CD4-positive, alpha-beta T cell (primary cell): Measurements from ENCODE around the gene ZSCAN23. TPM values are rescaled to one million over a fixed set of nuclear protein-coding genes. Genes with fewer than 3 reads are reported as not detected.

Experiments used
- ATAC-seq: fragments of 200-7000 bp; cut with Tn5 transposase; one replicate; pipeline ENCODE4 v1.10.0; 2022; ENCODE audit warnings: mild to moderate bottlenecking; ENCODE audit not compliant: poor library complexity
- CTCF ChIA-PET: fragments of 350-600 bp; sonication (Branson Sonifier 250); formaldehyde crosslinking; loops from one replicate; lab custom pipeline; 2021; ENCODE audit warnings: antibody characterized with exemption, inconsistent platforms; lab: Charles Lee
- POLR2A ChIA-PET: fragments of 350-600 bp; sonication (Branson Sonifier 250); formaldehyde crosslinking; loops from one replicate; lab custom pipeline; 2021; ENCODE audit warnings: antibody characterized with exemption, inconsistent platforms; lab: Charles Lee
- DNase-seq, 14 experiments: peaks; one replicate each; pipeline ENCODE4 v3.0.0-alpha.2; 2013 to 2020; ENCODE audit warnings: mixed read lengths in 2 of 14
- H3K27ac ChIP-seq, 2 donors: one replicate each; pipeline versions ENCODE4 v1.5.1 to v1.7.0; 2013; ENCODE audit warnings: low read length in 2 of 2, low read depth in 1 of 2, mild to moderate bottlenecking in 1 of 2
- H3K27me3 ChIP-seq, 2 experiments: 1 replicate in 1 of 2; 2 replicates in 1 of 2; pipeline versions ENCODE4 v1.6.1 to v1.7.0; 2013; ENCODE audit warnings: low read length in 2 of 2, control low read depth in 1 of 2, mild to moderate bottlenecking in 1 of 2, moderate library complexity in 1 of 2; ENCODE audit not compliant: insufficient read depth in 2 of 2, control insufficient read depth in 1 of 2
- H3K36me3 ChIP-seq: one replicate; pipeline ENCODE4 v1.6.1; 2013; ENCODE audit warnings: low read length, control low read depth; ENCODE audit not compliant: insufficient read depth
- H3K4me1 ChIP-seq: one replicate; pipeline ENCODE4 v1.6.1; 2013; ENCODE audit warnings: low read length, control low read depth; ENCODE audit not compliant: insufficient read depth
- H3K4me3 ChIP-seq: one replicate; pipeline ENCODE4 v1.5.1; 2013; ENCODE audit warnings: mild to moderate bottlenecking, low read length, moderate library complexity
- H3K9me3 ChIP-seq, 2 experiments: 1 replicate in 1 of 2; 2 replicates in 1 of 2; pipeline versions ENCODE4 v1.6.1 to v1.7.0; 2013; ENCODE audit warnings: low read length in 2 of 2, mild to moderate bottlenecking in 2 of 2, control low read depth in 1 of 2, moderate library complexity in 1 of 2; ENCODE audit not compliant: control insufficient read depth in 1 of 2, insufficient read depth in 1 of 2
- H3K27ac Mint-ChIP-seq: one replicate; pipeline ENCODE4 v1.8.0; 2020; ENCODE audit warnings: mixed read lengths
- H3K27me3 Mint-ChIP-seq: one replicate; pipeline ENCODE4 v1.8.0; 2021; ENCODE audit warnings: mixed read lengths
- H3K36me3 Mint-ChIP-seq: one replicate; pipeline ENCODE4 v1.8.0; 2021; ENCODE audit warnings: low read depth, mixed read lengths
- H3K4me1 Mint-ChIP-seq: one replicate; pipeline ENCODE4 v1.8.0; 2021; ENCODE audit warnings: low read depth, mixed read lengths
- H3K4me3 Mint-ChIP-seq: one replicate; pipeline ENCODE4 v1.8.0; 2020; ENCODE audit warnings: mild to moderate bottlenecking, mixed read lengths
- H3K9me3 Mint-ChIP-seq: one replicate; pipeline ENCODE4 v1.8.0; 2020; ENCODE audit warnings: mixed read lengths
- intact Hi-C, 2 experiments: fragments of 100-400 bp; cut with DNase I in 1 of 2; cut with micrococcal nuclease in 1 of 2; formaldehyde crosslinking; loops; one replicate each; pipeline versions ENCODE4 v1.15.1 to v1.9.0; 2023 to 2025; cut with DNase I, micrococcal nuclease
- total RNA-seq, 174 experiments: library from RNA in 2 of 174; stranded (reverse) in 2 of 174; gene quantifications; one replicate each; pipeline ENCODE4 v1.2.3 and lab custom pipeline; 2021 to 2026
- TF ChIP-seq, protein P1 (sequence below): fragments of 200-600 bp; IDR thresholded peaks from one replicate; pipeline ENCODE4 v1.8.0; 2022; ENCODE audit warnings: antibody characterized with exemption, mild to moderate bottlenecking

The ZSCAN23 gene
- total RNA-seq, 2 experiments from 2014 or later = 0.19 to 0.78 TPM

DNA sequence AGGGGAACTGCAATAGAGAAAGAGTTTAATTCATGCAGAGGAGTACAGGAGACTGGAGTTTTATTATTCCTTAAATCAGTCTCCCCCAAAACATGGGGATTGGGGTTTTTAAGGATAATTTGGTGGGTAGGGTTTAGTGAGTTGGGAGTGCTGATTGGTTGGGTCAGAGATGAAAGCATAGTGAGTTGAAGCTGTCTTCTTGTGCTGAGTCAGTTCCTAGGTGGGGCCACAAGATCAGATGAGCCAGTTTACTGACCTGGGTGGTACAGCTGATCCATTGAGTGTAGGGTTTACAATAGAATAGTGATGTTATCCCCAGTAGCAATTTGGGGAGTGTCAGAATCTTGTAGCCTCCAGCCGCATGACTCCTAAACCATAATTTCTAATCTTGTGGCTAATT is 43.2 kb upstream of the ZSCAN23 start:
- Histone ChIP-seq H3K9me3 (peaks cover 0 to 5% of the 10 kb centered on the region in 2 experiments), H3K4me3 (no peak overlapping the region), H3K27ac (no peak overlapping the region), H3K27me3 (peaks cover 25 to 57% of the 10 kb centered on the region in 2 experiments), H3K4me1 (peaks cover 17% of the 10 kb centered on the region), H3K36me3 (no peaks in the 10 kb centered on the region)
- CTCF ChIA-PET = no interaction called here
- Mint-ChIP-seq H3K4me1 (peaks cover 26% of the 10 kb centered on the region), H3K27ac (no peak overlapping the region), H3K4me3 (no peak overlapping the region), H3K27me3 (peaks cover 88% of the 10 kb centered on the region), H3K9me3 (no peaks in the 10 kb centered on the region), H3K36me3 (peaks cover 5% of the 10 kb centered on the region)
- intact Hi-C loops = no loop called here
- POLR2A ChIA-PET = no interaction called here
- TF ChIP-seq, protein P1, sequence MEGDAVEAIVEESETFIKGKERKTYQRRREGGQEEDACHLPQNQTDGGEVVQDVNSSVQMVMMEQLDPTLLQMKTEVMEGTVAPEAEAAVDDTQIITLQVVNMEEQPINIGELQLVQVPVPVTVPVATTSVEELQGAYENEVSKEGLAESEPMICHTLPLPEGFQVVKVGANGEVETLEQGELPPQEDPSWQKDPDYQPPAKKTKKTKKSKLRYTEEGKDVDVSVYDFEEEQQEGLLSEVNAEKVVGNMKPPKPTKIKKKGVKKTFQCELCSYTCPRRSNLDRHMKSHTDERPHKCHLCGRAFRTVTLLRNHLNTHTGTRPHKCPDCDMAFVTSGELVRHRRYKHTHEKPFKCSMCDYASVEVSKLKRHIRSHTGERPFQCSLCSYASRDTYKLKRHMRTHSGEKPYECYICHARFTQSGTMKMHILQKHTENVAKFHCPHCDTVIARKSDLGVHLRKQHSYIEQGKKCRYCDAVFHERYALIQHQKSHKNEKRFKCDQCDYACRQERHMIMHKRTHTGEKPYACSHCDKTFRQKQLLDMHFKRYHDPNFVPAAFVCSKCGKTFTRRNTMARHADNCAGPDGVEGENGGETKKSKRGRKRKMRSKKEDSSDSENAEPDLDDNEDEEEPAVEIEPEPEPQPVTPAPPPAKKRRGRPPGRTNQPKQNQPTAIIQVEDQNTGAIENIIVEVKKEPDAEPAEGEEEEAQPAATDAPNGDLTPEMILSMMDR = no peak
- no peak for ATAC-seq
- DNase-seq = no peak

DNA sequence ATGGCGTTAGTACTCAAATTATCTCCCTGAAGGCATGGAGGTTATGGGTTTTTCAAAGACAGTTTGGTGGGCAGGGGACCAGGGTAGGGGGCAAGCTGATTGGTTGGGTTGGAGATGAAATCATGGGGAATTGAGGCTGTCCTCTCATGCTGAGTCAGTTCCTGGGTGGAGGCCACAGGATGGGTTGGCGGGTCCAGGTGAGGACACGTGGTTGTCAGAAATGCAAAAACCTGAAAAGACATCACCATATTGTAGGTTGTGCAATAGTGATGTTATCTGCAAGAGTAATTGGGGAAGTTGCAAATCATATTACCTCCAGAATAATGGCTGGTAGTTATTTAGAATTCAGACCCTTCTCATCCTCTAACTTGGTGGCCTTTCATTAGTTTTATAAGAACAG is 42.2 kb upstream of the ZSCAN23 start:
- Histone ChIP-seq H3K36me3 (no peaks in the 10 kb centered on the region), H3K9me3 (peaks cover 0 to 5% of the 10 kb centered on the region in 2 experiments), H3K4me1 (peaks cover 15% of the 10 kb centered on the region), H3K4me3 (no peak overlapping the region), H3K27ac (no peak overlapping the region), H3K27me3 (peaks cover 23 to 64% of the 10 kb centered on the region in 2 experiments)
- Mint-ChIP-seq H3K27me3 (peaks cover 92% of the 10 kb centered on the region), H3K27ac (no peak overlapping the region), H3K36me3 (peaks cover 5% of the 10 kb centered on the region), H3K9me3 (no peaks in the 10 kb centered on the region), H3K4me3 (no peak overlapping the region), H3K4me1 (peaks cover 24% of the 10 kb centered on the region)
- TF ChIP-seq, protein P1 = no peak
- intact Hi-C loops = no loop called here
- DNase-seq = no peak
- no peak for ATAC-seq
- POLR2A ChIA-PET = no interaction called here
- CTCF ChIA-PET = no interaction called here

DNA sequence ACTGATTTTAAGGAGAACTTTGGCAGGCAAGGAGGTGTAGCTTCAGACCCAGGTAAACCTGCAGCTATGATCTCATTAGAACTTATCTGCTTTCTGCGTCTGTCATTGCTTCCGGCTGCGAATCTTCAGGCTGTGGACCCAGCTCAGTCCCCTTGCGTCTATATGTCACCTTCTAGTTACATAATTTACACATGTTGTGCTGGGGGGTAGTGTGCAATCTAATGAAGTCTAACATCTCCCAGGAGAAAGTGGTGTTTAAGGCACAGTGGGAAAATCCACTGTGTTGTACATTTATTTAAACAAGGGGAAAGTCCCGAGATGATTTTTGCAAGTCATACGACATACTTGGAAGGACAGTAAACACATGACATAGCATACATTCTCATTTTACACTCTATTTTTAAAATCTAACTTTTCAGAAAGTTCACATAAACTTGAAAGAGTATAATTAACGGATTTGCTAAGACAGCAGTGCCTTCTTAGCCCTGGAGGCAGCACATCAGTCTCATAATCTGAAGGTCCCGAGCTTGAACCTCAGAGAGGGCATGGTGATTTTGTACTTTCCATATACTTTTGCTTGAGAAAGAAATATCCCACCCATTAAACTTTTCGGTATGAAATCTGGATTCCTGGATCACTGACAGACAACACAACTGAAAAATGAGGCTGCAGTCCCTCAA is 37.1 kb upstream of the ZSCAN23 start:
- H3K27ac Mint-ChIP-seq = no peak overlapping the region
- TF ChIP-seq, protein P1 = no peak
- ChIA-PET POLR2A (no interaction called here), CTCF (no interaction called here)
- Histone ChIP-seq H3K27me3 (peaks cover 32 to 62% of the 10 kb centered on the region in 2 experiments), H3K4me3 (no peak overlapping the region), H3K9me3 (peaks cover 0 to 3% of the 10 kb centered on the region in 2 experiments), H3K4me1 (no peaks in the 10 kb centered on the region), H3K36me3 (no peaks in the 10 kb centered on the region), H3K27ac (no peak overlapping the region)
- peaks cover 86% of the 10 kb centered on the region for H3K27me3 Mint-ChIP-seq
- H3K9me3 Mint-ChIP-seq = no peaks in the 10 kb centered on the region
- no peaks in the 10 kb centered on the region for H3K36me3 Mint-ChIP-seq
- no peak for ATAC-seq
- no peak overlapping the region for H3K4me3 Mint-ChIP-seq
- no peak for DNase-seq
- intact Hi-C loops = no loop called here
- H3K4me1 Mint-ChIP-seq = peaks cover 5% of the 10 kb centered on the region
